Subcutaneous adipose tissue (tissue), 4 donors: Measurements from ENCODE around the gene CRTC1. TPM values are rescaled to one million over a fixed set of nuclear protein-coding genes. Genes with fewer than 3 reads are reported as not detected.

Source experiments
- CTCF ChIP-seq: fragments of 450-650 bp; IDR thresholded peaks from one replicate; pipeline ENCODE4 v1.5.1; 2016; ENCODE audit warnings: low read depth, mild to moderate bottlenecking, control low read depth, antibody characterized with exemption, moderate library complexity
- total RNA-seq, 4 donors: library from RNA; depleted of rRNA; stranded (reverse); fragments of >200 nt; gene quantifications; one replicate each; pipeline ENCODE4 v1.1.0, GENCODE V29; 2016

Gene CRTC1
- total RNA-seq, 4 donors from 2014 or later = 2.0 to 8.3 (median 3.9) TPM

- TF ChIP-seq CTCF = no peak
Measured at GRCh38 chr19:18660939-18661670, 22.4 kb upstream of the CRTC1 start.

- no peak for TF ChIP-seq CTCF
Measured at GRCh38 chr19:18662972-18663732, 20.3 kb upstream of the CRTC1 start.

GRCh38 chr19:18663940-18664530 lies 19.4 kb upstream of the CRTC1 start:
- TF ChIP-seq CTCF = no peak

GRCh38 chr19:18665771-18666202 lies 17.7 kb upstream of the CRTC1 start:
- no peak for TF ChIP-seq CTCF

DNA sequence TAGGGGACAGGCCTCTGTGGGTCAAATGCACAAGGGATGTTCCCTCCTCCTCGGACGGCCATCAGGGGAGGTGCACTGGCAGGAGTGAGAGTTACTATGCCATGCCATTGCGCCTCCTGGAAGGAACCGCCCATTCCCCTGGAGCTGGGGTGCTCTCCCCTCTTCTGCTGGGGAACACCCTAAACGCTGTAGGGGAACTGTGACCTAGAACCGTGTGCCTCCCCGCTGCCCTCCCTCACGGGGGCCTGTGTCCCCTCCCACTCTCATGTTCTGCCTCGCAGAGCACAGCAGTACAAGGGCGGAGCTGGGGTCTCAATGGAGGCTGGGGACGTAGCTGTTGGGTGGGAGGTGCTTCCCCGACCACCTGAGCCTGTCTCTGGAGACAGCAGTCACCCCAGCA lies 17.2 kb upstream of the CRTC1 start:
- no peak for TF ChIP-seq CTCF

GRCh38 chr19:18666784-18667183 lies 16.7 kb upstream of the CRTC1 start:
- TF ChIP-seq CTCF = no peak

GRCh38 chr19:18667531-18668251 lies 15.8 kb upstream of the CRTC1 start:
- no peak for TF ChIP-seq CTCF
